T-helper 1 cell treated with Interleukin-12 subunit alpha and Interleukin-12 subunit beta and Interleukin-4 antibody, amounts not matched to agents 30 ng/mL and 1 ng/mL, for 36 hours (primary cell): ENCODE measurements around the gene CEACAM16. TPM values are rescaled to one million over a fixed set of nuclear protein-coding genes. Genes with fewer than 3 reads are reported as not detected.
"Not testable (repeated sequence)": the region's sequence is repeated elsewhere in the genome, so short reads cannot be mapped to it uniquely, and the experiment has no call there.

Source experiments
- intact Hi-C: fragments of 100-400 bp; cut with micrococcal nuclease; formaldehyde crosslinking; loops from one replicate; pipeline ENCODE4 v1.15.1; 2024
- total RNA-seq: library from RNA; stranded (reverse); gene quantifications from 2 replicates; pipeline ENCODE4 v1.2.3, GENCODE V29; 2022

The CEACAM16 gene
- total RNA-seq, 1 donor from 2014 or later, result not detected

GRCh38 chr19:44675521-44675920 lies 23.4 kb upstream of the CEACAM16 start:
- intact Hi-C loops, result no loop called here

- intact Hi-C loops, result no loop called here
These were observed 21.7 kb upstream of the CEACAM16 start for GRCh38 chr19:44677019-44677811.

- intact Hi-C loops, result no loop called here
These were observed 18.4 kb upstream of the CEACAM16 start for GRCh38 chr19:44680536-44680935.

GRCh38 chr19:44681992-44682790 lies 16.8 kb upstream of the CEACAM16 start:
- intact Hi-C loops, result no loop called here

- intact Hi-C loops, result no loop called here
These were observed 16.1 kb upstream of the CEACAM16 start for GRCh38 chr19:44682807-44683206.

GRCh38 chr19:44683434-44684210 lies 15.3 kb upstream of the CEACAM16 start:
- intact Hi-C loops, result no loop called here

- intact Hi-C loops, result not testable (repeated sequence)
These were observed 14.6 kb upstream of the CEACAM16 start for GRCh38 chr19:44684396-44684795.

GRCh38 chr19:44684892-44685863 lies 13.8 kb upstream of the CEACAM16 start:
- intact Hi-C loops, result no loop called here

- intact Hi-C loops, result no loop called here
These were observed 13.1 kb upstream of the CEACAM16 start for GRCh38 chr19:44685877-44686276.

GRCh38 chr19:44686896-44687295 lies 12.1 kb upstream of the CEACAM16 start:
- intact Hi-C loops, result no loop called here

- intact Hi-C loops, result loop anchor here (2.0 kb wide), 1 partner anchor 203 kb away; the partner anchor contains the start of gene TOMM40
These were observed 11.1 kb upstream of the CEACAM16 start for GRCh38 chr19:44687888-44688287.

- intact Hi-C loops, result loop anchor here (1.0 to 2.0 kb wide), 7 partner anchors 32 to 262 kb away; partner anchors contain the start of gene TOMM40
These were observed 9.4 kb upstream of the CEACAM16 start for GRCh38 chr19:44689290-44690130.

- intact Hi-C loops, result no loop called here
These were observed 8.9 kb upstream of the CEACAM16 start for GRCh38 chr19:44690131-44690440.

GRCh38 chr19:44692379-44692721 lies 6.6 kb upstream of the CEACAM16 start:
- intact Hi-C loops, result loop anchor here (1.0 kb wide), 4 partner anchors 38 to 262 kb away; partner anchors contain the start of gene BCL3

GRCh38 chr19:44694184-44694579 lies 4.8 kb upstream of the CEACAM16 start:
- intact Hi-C loops, result no loop called here

GRCh38 chr19:44696939-44697669 lies 1.8 kb upstream of the CEACAM16 start:
- intact Hi-C loops, result no loop called here

- intact Hi-C loops, result no loop called here
These were observed 1.3 kb upstream of the CEACAM16 start for GRCh38 chr19:44697670-44698034.

- intact Hi-C loops, result no loop called here
These were observed 1.6 kb downstream of the CEACAM16 start for GRCh38 chr19:44700547-44700946.

GRCh38 chr19:44701228-44701627 lies 2.3 kb downstream of the CEACAM16 start:
- intact Hi-C loops, result no loop called here
